HFFc6 (cell line): ENCODE results near the gene CTNND2. TPM values are rescaled to one million over a fixed set of nuclear protein-coding genes. Genes with fewer than 3 reads are reported as not detected.

ENCODE experiments used
- DNase-seq: peaks from one replicate; pipeline ENCODE4 v3.0.0-alpha.2; 2018
- H3K27ac Mint-ChIP-seq: 2 replicates; pipeline ENCODE4 v1.8.0; 2020; ENCODE audit warnings: mild to moderate bottlenecking, mixed read lengths
- H3K27me3 Mint-ChIP-seq: 2 replicates; pipeline ENCODE4 v1.8.0; 2021; ENCODE audit warnings: mild to moderate bottlenecking, moderate library complexity, mixed read lengths; ENCODE audit not compliant: insufficient read depth
- H3K36me3 Mint-ChIP-seq: 2 replicates; pipeline ENCODE4 v1.8.0; 2021; ENCODE audit warnings: low read depth, mixed read lengths
- H3K4me1 Mint-ChIP-seq: 2 replicates; pipeline ENCODE4 v1.8.0; 2020; ENCODE audit warnings: low read depth, mixed read lengths
- H3K4me3 Mint-ChIP-seq: 2 replicates; pipeline ENCODE4 v1.8.0; 2020; ENCODE audit warnings: mild to moderate bottlenecking, moderate library complexity, mixed read lengths
- H3K9me3 Mint-ChIP-seq: 2 replicates; pipeline ENCODE4 v1.8.0; 2020; ENCODE audit warnings: mild to moderate bottlenecking, mixed read lengths
- CTCF ChIP-seq: fragments of 200-600 bp; sonication (generic); IDR thresholded peaks from 2 replicates; pipeline ENCODE4 v1.5.0; 2021; ENCODE audit warnings: antibody characterized with exemption, mild to moderate bottlenecking
- total RNA-seq, 6 experiments: library from RNA; stranded (reverse); fragmentation: NEBNext Ultra II Directional; extraction: Animal tissue kit (Norgen Biotek cat#: 25700); gene quantifications; 2 replicates in 1 of 6; 3 replicates in 5 of 6; pipeline ENCODE4 v1.2.3, GENCODE V29; 2021

CTNND2 gene
- total RNA-seq, 6 experiments from 2014 or later, result not detected

- no peak for DNase-seq
- no peaks in the 10 kb centered on the region for H3K36me3 Mint-ChIP-seq
- peaks cover 6% of the 10 kb centered on the region; the same call in 1 of the 2 replicates for H3K9me3 Mint-ChIP-seq
Measured at GRCh38 chr5:11335881-11336760, 568.1 kb downstream of the CTNND2 start.

DNA sequence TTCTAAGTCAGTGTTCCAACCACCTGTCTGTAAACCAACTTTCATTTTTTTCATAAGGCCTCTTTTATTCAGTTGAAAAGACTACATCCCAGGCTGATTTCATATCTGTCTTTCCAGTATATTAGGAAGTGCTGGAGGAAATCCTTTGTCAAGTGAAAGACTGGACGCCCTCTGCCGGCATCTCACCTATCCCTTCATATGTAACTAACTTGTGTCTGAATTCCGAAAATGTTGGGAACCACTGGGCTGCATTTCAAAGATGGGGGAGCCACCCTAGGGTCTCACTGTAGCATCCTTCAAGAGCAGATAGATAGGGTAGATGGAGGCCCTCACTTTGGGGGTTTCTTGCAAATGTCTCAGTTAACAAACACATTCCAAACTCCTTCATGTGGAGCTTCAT is 569.8 kb downstream of the CTNND2 start:
- H3K9me3 Mint-ChIP-seq, result peaks cover 2% of the 10 kb centered on the region; the same call in 1 of the 2 replicates
- no peak for DNase-seq
- no peaks in the 10 kb centered on the region for H3K36me3 Mint-ChIP-seq
- H3K27me3 Mint-ChIP-seq, result no peaks in the 10 kb centered on the region
- TF ChIP-seq CTCF, result no peak
- no peak overlapping the region for H3K4me3 Mint-ChIP-seq
- H3K27ac Mint-ChIP-seq, result no peak overlapping the region
- no peaks in the 10 kb centered on the region for H3K4me1 Mint-ChIP-seq

More at GRCh38 chr5:11335881-11336760, 568.1 kb downstream of the CTNND2 start:
- Mint-ChIP-seq H3K27ac (no peak overlapping the region), H3K4me1 (no peaks in the 10 kb centered on the region), H3K27me3 (no peaks in the 10 kb centered on the region), H3K4me3 (no peak overlapping the region)
- no peak for TF ChIP-seq CTCF

DNA sequence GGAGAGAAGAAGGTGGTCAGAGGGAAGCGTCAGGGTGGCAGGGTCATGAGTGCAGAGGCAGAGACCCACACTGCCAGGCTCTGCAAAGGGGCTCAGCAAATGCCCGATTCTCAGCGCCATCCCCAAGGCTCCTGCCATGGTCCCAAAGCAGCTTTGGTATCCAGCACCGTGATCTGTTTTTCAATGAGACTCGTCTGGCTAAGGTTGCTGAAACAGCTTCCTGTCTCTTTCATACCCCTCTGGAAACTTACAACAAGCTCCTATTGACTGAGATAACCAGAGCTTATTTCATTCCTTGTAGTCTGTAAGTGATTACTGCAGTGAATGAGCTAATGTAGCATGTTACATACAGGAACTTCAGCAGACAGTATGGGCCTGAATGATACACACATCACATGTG is 574.6 kb downstream of the CTNND2 start:
- H3K27ac Mint-ChIP-seq, result no peak overlapping the region
- DNase-seq, result no peak
- H3K27me3 Mint-ChIP-seq, result no peaks in the 10 kb centered on the region
- peaks cover 4% of the 10 kb centered on the region; the same call in 1 of the 2 replicates for H3K9me3 Mint-ChIP-seq
- H3K36me3 Mint-ChIP-seq, result no peaks in the 10 kb centered on the region
- no peaks in the 10 kb centered on the region for H3K4me1 Mint-ChIP-seq
- no peak for TF ChIP-seq CTCF
- no peak overlapping the region for H3K4me3 Mint-ChIP-seq

DNA sequence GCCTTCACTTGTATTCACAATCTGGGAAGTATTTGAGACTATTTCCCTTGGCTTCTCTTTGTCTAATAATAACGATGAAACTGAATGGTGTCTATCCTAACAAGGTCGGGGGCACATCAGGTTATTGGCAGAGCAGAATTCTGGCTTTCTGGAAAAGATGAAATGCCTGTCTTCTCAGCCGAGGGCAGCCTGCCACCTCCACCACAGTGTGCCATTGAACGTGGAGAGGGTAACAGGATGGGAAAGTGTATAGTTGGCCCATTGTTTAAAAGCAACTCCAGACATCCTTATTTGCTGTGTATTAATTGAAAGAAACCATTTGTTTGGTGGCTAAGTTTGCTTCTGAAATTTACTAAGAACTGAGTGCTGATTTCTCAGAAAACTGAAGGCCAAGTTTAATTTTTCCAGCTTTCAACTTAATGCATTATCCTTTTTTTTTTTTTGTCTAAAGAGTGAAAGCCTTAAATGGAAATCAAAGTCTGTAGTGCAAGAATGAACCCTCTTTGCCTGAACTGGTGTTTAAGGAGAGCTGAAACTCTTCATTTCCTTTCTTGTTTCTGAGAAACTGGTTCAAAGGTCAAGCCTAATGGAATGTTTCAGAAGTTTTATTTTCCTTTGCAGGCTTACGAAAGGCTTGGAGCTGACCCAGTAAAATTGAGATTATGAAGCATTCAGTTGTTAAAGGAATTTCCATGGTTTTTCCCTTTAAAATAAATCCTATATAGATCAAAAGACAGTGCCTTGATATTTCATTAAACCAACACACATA is 579.5 kb downstream of the CTNND2 start:
- H3K27me3 Mint-ChIP-seq, result no peaks in the 10 kb centered on the region

GRCh38 chr5:11323761-11324160 is 580.5 kb downstream of the CTNND2 start:
- Mint-ChIP-seq H3K27ac (no peak overlapping the region), H3K4me3 (no peak overlapping the region), H3K27me3 (no peaks in the 10 kb centered on the region), H3K9me3 (peaks cover 13% of the 10 kb centered on the region), H3K36me3 (no peaks in the 10 kb centered on the region), H3K4me1 (no peaks in the 10 kb centered on the region)
- DNase-seq, result no peak
- no peak for TF ChIP-seq CTCF

More for the DNA sequence above, 579.5 kb downstream of the CTNND2 start:
- no peaks in the 10 kb centered on the region for H3K36me3 Mint-ChIP-seq
- no peaks in the 10 kb centered on the region for H3K4me1 Mint-ChIP-seq
- H3K9me3 Mint-ChIP-seq, result peaks cover 17% of the 10 kb centered on the region
- TF ChIP-seq CTCF, result no peak
- H3K27ac Mint-ChIP-seq, result no peak overlapping the region
- no peak for DNase-seq
- no peak overlapping the region for H3K4me3 Mint-ChIP-seq
